Lung (tissue), 12 donors: ENCODE measurements around the gene HNRNPK. TPM values are rescaled to one million over a fixed set of nuclear protein-coding genes. Genes with fewer than 3 reads are reported as not detected.

Experiments used
- ATAC-seq: fragments of 200-7000 bp; cut with Tn5 transposase; one replicate; pipeline ENCODE4 v1.9.1; 2020; ENCODE audit warnings: moderate number of reproducible peaks; ENCODE audit not compliant: insufficient read depth, low FRiP score
- DNase-seq, 3 donors: peaks; one replicate each; pipeline ENCODE4 v3.0.0-alpha.2; 2013 to 2017
- H3K27ac ChIP-seq, 2 donors: one replicate each; pipeline ENCODE4 v1.5.1; 2013; ENCODE audit warnings: mild to moderate bottlenecking in 2 of 2, moderate library complexity in 2 of 2, control low read depth in 1 of 2, inconsistent platforms in 1 of 2, low read depth in 1 of 2, low read length in 1 of 2
- H3K27me3 ChIP-seq, 3 donors: one replicate each; pipeline ENCODE4 v1.5.1; 2013; ENCODE audit warnings: low read length in 2 of 3; ENCODE audit not compliant: control insufficient read depth in 3 of 3, insufficient read depth in 3 of 3
- H3K36me3 ChIP-seq, 4 donors: one replicate each; pipeline ENCODE4 v1.5.1; 2013; ENCODE audit warnings: low read length in 4 of 4, mild to moderate bottlenecking in 1 of 4, moderate library complexity in 1 of 4; ENCODE audit not compliant: control insufficient read depth in 4 of 4, insufficient read depth in 4 of 4
- H3K4me1 ChIP-seq, 5 donors: one replicate each; pipeline ENCODE4 v1.5.1; 2013; ENCODE audit warnings: low read length in 5 of 5, mild to moderate bottlenecking in 2 of 5, moderate library complexity in 1 of 5; ENCODE audit not compliant: control insufficient read depth in 5 of 5, insufficient read depth in 5 of 5
- H3K4me3 ChIP-seq: one replicate; pipeline ENCODE4 v1.5.1; 2013; ENCODE audit warnings: mild to moderate bottlenecking, control low read depth, moderate library complexity
- H3K9ac ChIP-seq, 2 donors: one replicate each; pipeline ENCODE4 v1.5.1; 2013; ENCODE audit warnings: low read length in 2 of 2, control low read depth in 1 of 2; ENCODE audit not compliant: insufficient read depth in 1 of 2
- H3K9me3 ChIP-seq, 4 donors: one replicate each; pipeline ENCODE4 v1.5.1; 2013; ENCODE audit warnings: low read length in 3 of 4, mild to moderate bottlenecking in 1 of 4, moderate library complexity in 1 of 4; ENCODE audit not compliant: control insufficient read depth in 4 of 4, insufficient read depth in 3 of 4
- WGBS, 2 donors: extraction: QIAGEN DNeasy Blood & Tissue Kit; methylation state at CpG; one replicate each; pipeline ENCODE4 v1.1.7; 2013; 5-methylcytosine and 5-hydroxymethylcytosine counted together
- polyA plus RNA-seq, 2 donors: library from polyadenylated mRNA; stranded (reverse); fragments of 200-250 nt; gene quantifications; one replicate each; pipeline ENCODE4 v1.2.1, GENCODE V29; 2013
- total RNA-seq, 2 donors: library from RNA; depleted of rRNA in 1 of 2; stranded (reverse); fragments of >200 nt in 1 of 2; gene quantifications; one replicate each; pipeline ENCODE4 v1.2.1, GENCODE V29; 2014 to 2021
- TF ChIP-seq, protein P1 (sequence below): IDR thresholded peaks from 2 replicates; pipeline ENCODE4 v1.5.1; 2012; ENCODE audit warnings: mild to moderate bottlenecking; ENCODE audit errors: control extremely low read depth, extremely low read depth
- donor health status: control.
- donor health status: control.
- donor health status: Bipolar disorder and iron deficiency.
- donor health status: healthy.
- donor health status: DM: yes; HTN: yes; CAD: no.

HNRNPK gene
- total and polyA plus RNA-seq, 4 donors = 188 to 719 (median 377) TPM

DNA sequence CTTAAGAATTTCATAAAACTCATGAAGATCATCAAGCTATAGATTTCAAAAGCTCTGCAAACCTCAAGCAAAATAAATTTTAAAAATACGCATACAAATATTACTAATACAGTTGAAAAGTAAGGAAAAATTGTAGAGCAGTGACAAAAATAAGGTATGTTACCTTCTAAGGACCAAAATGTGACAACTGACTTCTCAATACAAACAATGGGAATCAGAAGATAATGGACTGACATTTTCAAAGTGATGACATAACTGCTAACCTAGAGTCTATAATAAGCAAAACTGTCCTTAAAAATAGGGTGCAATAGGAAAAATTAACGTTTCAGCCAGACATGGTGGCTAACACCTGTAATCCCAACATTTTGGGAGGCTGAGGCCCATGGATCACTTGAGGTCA lies 27.6 kb upstream of the HNRNPK start:
- TF ChIP-seq, protein P1, sequence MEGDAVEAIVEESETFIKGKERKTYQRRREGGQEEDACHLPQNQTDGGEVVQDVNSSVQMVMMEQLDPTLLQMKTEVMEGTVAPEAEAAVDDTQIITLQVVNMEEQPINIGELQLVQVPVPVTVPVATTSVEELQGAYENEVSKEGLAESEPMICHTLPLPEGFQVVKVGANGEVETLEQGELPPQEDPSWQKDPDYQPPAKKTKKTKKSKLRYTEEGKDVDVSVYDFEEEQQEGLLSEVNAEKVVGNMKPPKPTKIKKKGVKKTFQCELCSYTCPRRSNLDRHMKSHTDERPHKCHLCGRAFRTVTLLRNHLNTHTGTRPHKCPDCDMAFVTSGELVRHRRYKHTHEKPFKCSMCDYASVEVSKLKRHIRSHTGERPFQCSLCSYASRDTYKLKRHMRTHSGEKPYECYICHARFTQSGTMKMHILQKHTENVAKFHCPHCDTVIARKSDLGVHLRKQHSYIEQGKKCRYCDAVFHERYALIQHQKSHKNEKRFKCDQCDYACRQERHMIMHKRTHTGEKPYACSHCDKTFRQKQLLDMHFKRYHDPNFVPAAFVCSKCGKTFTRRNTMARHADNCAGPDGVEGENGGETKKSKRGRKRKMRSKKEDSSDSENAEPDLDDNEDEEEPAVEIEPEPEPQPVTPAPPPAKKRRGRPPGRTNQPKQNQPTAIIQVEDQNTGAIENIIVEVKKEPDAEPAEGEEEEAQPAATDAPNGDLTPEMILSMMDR = no peak
- no peaks in the 10 kb centered on the region for H3K36me3 ChIP-seq
- H3K4me3 ChIP-seq = no peak overlapping the region
- ATAC-seq (no peak), DNase-seq (no peak)
- H3K27ac ChIP-seq = no peak overlapping the region
- H3K27me3 ChIP-seq = no peaks in the 10 kb centered on the region
- no peaks in the 10 kb centered on the region for H3K4me1 ChIP-seq
- WGBS, 2 donors = 95 to 97% methylated on average over 2 of the region's 2 CpGs
- H3K9me3 ChIP-seq = no peaks in the 10 kb centered on the region
- H3K9ac ChIP-seq = no peak overlapping the region

DNA sequence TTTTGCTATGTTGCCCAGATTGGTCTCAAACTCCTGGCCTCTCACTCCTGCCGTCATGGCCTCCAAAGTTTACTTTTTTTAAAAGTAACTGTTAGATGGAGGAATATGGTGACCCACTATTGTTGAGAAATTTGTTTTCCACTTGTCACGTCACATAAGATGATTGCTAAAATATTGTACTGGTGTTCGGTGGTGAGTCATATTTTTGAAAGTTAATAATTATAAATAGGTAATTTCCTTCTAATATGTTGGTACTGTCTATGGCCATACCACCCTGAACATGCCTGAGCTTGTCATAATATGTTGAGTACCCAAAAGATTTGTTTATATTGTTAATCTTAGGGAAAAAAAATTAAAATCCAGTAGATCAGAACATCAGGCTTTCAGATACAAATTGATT lies 23.2 kb upstream of the HNRNPK start:
- Histone ChIP-seq H3K9ac (no peak overlapping the region), H3K36me3 (peaks cover 0 to 9% (median 6%) of the 10 kb centered on the region in 4 donors), H3K4me3 (no peak overlapping the region), H3K27ac (no peak overlapping the region), H3K9me3 (no peaks in the 10 kb centered on the region), H3K4me1 (no peaks in the 10 kb centered on the region), H3K27me3 (no peaks in the 10 kb centered on the region)
- ATAC-seq (no peak), DNase-seq (no peak)
- WGBS, 2 donors = 81 to 91% methylated on average over 3 of the region's 3 CpGs
- TF ChIP-seq, protein P1 = no peak

DNA sequence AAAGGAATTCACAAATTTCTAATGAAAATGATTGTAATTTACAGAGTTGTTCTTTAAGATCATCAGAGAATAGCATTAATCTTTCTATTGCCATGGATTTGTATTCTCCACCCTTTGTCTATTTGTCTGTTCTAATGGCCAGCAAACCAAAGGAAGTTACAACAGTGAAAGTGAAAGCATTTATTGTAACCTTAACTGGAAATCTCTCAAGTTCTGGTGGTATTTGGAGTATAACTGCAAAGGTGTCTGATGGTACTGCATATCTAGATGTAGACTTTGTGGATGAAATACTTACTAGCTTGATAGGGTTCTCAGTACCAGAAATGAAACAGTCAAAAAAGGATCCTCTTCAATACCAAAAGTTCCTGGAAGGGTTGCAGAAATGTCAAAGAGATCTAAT lies 22.3 kb upstream of the HNRNPK start:
- Histone ChIP-seq H3K9ac (no peak overlapping the region), H3K36me3 (peaks cover 0 to 9% (median 6%) of the 10 kb centered on the region in 4 donors), H3K27me3 (no peaks in the 10 kb centered on the region), H3K4me3 (no peak overlapping the region), H3K27ac (no peak overlapping the region), H3K4me1 (no peaks in the 10 kb centered on the region), H3K9me3 (no peaks in the 10 kb centered on the region)
- no peak for ATAC-seq
- DNase-seq = no peak
- TF ChIP-seq, protein P1 = no peak

DNA sequence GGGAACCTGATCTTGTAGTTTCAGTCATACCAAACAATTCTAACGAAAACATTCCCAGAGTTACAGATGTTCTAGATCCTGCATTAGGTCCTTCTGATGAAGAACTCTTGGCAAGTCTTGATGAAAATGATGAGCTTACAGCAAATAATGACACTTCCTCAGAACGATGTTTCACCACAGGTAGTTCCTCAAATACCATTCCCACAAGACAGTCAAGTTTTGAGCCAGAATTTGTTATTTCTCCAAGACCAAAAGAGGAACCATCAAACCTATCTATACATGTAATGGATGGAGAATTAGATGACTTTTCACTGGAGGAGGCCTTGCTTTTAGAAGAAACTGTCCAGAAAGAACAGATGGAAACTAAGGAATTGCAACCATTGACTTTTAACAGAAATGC lies 21.6 kb upstream of the HNRNPK start:
- Histone ChIP-seq H3K4me3 (no peak overlapping the region), H3K9me3 (no peaks in the 10 kb centered on the region), H3K27ac (no peak overlapping the region), H3K9ac (no peak overlapping the region), H3K36me3 (peaks cover 0 to 9% (median 6%) of the 10 kb centered on the region in 4 donors), H3K4me1 (no peaks in the 10 kb centered on the region), H3K27me3 (no peaks in the 10 kb centered on the region)
- WGBS, 2 donors = 47 to 80% methylated on average over 2 of the region's 2 CpGs
- TF ChIP-seq, protein P1 = no peak
- no peak for ATAC-seq
- no peak for DNase-seq
